HG03442 (cell line): Measurements from ENCODE around the gene ACAA2.
"Not testable (repeated sequence)": the region's sequence is repeated elsewhere in the genome, so short reads cannot be mapped to it uniquely, and the experiment has no call there.

Source experiments
- ATAC-seq: cut with Tn5 transposase; IDR thresholded peaks from one replicate; pipeline ENCODE4 v1.9.1; 2021; ENCODE audit warnings: mild to moderate bottlenecking, moderate library complexity; ENCODE audit not compliant: unreplicated experiment

The ACAA2 gene

DNA sequence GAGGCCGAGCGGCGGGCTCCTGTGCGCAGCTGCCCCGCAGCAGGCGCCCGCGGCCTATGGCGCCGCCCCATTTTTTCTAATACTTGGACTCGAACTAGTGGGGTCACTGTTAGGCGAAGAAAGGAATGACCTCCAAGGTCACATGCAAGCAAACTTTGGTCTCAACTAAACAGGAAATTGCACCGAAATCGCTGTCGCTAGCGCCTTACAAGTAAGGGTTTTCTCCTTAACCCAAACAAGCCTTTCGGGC, 339 bp downstream of the ACAA2 start:
- peak; percentile 27 for ATAC-seq

DNA sequence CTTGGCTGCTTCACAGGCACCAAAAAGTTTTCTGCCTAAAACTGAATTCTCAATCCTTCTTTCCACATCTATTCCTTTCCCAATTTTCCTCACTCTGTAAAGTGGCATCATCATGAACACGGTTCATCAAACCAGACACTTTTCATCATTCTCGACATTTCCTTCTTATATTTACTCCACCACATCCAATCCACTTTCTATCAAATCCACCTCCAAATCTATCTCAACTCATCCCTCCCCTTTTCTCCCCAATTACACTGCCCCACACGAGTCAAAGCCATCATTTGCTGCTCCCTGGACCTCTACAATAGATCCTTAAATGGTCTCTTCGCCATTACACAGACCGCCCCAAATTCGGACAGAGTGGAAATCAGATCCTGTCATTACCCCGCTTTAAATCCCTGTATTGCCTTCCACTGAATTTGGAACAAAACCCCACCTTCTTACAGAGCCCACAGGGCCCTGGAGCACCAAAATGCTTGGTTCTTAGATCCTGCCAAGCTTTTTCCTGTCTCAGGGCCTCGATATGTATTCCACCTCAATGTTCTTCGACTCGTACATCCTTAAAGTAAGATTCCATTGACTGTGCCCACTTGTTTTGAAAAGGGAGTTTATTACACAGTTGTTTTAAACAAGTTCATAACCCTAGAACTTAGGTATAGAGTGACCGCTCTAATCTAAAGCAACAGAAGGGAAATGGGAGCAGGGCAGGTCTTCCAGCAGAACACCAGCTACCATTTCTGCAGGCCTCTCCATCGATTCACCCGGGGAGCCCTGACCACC, 856 bp downstream of the ACAA2 start:
- ATAC-seq = no peak

DNA sequence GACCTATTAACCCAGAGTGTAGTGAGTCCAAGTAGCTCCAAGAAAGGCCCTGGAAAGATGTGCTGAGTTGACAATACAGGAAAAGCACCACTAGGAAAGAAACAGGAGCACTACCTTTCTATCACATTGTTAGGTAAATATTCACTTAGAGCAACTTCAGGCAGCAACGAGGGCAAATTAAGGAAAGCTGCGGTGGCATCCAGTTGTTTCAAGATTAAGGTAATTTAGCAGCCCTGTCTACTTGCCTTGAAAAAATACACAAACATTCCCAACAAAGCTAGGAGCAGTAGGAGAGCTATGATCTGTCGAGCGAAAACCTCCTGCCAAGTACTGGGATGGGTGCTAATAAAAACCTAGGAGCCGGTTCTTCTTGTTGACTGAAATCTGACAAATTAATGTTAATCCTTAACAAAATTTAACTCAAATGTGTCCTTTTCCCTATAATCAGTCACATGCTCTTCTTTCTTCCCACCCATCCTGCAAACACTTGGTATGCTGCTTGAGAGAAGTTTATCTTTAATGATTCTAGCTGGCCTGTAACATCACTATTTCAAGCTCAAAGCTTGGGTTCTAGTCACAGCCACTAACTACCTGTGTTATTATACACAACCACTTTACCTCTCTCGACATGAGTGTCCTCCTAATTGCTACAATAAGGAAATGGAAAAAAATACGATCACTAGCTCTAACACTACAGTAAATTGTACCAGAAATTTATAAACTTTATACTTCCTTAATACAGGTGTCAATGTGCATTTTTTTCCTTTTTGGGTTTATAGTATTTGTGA, 2.0 kb downstream of the ACAA2 start:
- ATAC-seq = no peak

DNA sequence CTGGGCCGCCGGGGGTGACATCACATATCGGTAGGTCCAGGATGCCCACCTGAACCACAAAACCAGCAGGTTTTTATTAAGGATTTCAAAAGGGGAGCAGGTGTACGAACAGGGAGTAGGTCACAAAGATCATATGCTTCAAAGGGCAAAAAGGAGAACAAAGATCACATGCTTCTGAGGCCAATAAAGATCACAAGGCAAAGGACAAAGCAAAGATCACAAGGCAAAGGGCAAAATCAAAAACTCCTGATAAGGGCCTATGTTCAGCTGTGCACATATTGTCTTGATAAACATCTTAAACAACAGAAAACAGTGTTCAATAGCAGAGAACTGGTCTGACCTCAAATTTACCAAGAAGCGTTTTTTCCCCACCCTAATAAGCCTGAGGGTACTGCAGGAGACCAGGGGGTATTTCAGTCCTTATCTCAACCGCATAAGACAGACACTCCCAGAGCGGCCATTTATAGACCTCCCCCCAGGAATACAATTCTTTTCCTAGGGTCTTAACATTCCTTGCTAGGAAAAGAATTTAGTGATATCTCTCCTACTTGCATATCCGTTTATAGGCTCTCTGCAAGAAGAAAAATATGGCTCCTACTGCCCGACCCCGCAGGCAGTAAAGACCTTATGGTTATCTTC, 4.7 kb downstream of the ACAA2 start:
- not testable (repeated sequence) for ATAC-seq

DNA sequence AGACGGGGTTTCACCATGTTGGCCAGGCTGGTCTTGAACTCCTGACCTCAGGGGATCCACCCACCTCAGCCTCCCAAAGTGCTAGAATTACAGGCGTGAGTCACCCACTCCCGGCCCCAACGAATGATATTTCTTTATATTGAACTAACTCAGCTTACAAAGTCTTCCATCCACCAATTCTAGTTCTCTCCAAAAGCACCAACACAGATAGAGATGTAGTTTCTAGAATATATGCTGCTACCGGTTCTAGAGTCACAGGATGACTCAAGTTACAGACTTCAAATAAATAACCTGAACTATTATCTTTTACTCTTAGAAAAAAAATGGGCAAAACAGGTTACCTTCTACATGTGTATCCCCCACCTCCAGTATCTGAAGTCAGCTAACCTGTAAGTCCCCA, 9.2 kb downstream of the ACAA2 start:
- no peak for ATAC-seq

DNA sequence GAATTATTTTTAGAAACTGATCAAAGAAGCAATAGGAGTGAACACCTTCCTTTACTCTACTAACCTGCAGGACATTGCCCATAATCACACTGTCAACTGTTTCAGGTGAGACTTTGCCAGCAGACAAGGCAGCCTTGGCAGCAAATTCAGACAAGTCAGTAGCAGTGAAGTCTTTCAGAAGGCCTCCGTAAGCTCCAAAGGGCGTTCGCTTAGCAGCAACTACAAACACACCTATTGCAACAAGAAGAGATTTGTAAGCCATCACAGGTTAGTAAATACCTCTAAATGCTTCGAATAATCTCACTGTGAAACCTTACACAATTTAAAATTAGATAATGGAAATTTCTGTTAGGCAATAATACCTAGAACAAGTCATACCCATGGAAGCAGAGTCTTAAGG, 10.7 kb downstream of the ACAA2 start:
- ATAC-seq = no peak

DNA sequence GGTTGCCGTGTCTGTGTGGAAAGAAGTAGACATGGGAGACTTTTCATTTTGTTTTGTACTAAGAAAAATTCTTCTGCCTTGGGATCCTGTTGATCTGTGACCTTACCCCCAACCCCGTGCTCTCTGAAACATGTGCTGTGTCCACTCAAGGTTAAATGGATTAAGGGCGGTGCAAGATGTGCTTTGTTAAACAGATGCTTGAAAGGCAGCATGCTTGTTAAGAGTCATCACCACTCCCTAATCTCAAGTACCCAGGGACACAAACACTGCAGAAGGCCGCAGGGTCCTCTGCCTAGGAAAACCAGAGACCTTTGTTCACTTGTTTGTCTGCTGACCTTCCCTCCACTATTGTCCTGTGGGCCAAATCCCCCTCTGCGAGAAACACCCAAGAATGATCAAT, 12.8 kb downstream of the ACAA2 start:
- ATAC-seq = not testable (repeated sequence)

DNA sequence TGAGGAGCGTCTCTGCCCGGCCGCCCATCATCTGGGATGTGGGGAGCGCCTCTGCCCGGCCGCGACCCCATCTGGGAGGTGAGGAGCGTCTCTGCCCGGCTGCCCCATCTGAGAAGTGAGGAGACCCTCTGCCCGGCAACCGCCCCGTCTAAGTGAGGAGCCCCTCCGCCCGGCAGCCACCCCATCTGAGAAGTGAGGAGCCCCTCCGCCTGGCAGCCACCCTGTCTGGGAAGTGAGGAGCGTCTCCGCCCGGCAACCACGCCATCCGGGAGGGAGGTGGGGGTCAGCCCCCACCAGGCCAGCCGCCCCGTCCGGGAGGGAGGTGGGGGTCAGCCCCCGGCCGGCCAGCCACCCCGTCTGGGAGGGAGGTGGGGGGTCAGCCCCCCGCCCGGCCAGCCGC, 13.5 kb downstream of the ACAA2 start:
- ATAC-seq = not testable (repeated sequence)

DNA sequence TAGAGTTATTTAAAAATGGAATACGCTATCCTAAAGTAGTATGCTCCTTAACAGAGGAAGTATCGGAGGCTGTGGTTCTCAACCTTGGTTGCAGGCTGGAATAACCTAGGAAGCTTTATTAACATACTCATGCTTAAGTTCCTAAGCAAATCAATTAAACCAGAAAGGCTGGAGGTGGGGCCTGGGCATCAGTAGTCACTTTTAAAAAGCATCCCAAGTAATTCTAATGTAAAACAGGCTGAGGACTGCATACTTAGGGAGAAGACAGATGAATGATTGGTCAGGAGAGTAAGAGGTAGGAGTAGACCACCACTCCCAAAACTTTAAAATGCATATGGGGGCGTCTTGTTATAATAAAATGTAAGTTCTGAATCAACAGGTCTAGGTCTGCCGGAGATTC, 15.3 kb downstream of the ACAA2 start:
- ATAC-seq = no peak

DNA sequence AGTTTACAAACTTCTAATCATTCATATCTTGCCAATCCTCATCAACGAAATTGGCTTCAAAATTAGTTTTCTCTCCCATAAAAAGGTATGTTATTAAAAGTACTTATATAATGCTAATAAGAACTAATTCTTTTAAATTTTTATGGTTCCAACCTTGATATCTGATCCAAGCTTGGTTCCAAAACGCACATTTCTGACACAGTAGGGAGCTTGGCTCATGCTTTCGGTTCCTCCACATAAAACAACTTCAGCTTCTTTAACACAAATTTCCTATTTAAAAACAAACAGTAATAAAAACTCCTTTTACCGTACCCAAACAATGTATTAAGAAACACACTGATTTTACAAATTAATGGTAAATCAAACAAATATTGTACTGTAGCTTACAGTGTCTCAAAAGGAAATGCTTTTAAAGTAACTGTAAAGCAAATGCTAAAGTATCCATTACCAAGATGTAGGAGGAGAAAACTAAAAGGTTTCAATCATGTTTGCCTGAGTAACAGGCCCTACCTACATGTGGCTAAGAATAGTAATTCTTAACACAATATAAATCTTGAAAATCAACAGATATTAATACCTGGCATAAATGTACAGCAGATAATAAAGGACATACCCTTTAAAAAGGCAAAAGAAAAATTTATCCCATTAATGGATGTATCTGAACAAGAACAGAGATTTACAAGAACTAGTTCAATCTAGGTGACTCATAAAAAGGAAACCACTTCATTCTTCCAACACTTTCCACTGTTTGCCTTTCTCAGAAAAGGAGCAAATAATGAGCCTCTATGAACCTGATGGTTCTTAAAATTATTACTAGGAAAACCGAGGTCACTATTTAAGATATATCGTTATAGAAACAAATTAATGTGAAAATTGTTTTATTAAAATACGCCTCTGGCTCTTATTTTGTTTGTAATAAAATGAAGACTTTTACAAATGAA, 17.5 kb downstream of the ACAA2 start:
- no peak for ATAC-seq

DNA sequence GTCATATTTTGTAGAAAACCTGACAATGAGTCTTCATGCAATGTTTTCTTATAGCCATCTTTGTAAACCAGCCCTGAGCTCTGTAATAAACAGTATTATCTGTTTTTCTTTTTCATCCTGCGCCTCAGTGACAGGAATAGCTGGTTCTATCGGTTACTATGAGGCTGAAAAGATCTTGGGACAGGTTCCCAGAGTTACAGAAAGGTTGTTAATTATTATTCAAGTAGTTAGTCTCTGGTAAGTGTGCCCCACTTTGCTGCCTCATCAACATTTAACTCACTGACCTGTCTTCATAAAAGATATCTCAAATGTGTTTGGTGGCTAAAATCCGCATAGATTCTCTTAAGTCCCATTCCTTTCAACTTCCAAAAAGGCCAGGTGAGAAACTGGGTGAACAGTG, 18.6 kb downstream of the ACAA2 start:
- no peak for ATAC-seq

DNA sequence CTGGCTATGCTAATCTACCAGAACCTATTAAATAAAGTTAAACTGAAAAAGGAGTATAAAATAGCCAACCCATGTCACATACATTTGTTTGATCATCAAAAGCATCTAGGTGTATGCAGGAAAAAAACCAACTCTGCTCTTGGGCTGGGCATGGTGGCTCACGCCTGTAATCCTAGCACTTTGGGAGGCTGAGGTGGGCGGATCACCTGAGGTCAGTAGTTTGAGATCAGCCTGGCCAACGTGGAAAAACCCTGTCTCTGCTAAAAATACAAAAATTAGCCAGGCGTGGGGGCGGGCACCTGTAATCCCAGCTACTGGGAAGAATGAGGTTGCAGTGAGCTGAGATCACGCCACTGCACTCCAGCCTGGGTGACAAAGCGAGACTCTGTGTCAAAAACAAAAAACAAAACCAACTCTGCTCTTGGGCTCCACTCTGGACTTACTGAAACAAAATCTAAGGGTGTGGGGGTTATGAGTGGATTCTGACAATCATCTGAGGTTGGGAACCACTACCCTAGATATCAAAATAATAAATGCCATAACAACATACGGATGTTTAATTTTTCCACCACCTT, 23.7 kb downstream of the ACAA2 start:
- ATAC-seq = not testable (repeated sequence)

DNA sequence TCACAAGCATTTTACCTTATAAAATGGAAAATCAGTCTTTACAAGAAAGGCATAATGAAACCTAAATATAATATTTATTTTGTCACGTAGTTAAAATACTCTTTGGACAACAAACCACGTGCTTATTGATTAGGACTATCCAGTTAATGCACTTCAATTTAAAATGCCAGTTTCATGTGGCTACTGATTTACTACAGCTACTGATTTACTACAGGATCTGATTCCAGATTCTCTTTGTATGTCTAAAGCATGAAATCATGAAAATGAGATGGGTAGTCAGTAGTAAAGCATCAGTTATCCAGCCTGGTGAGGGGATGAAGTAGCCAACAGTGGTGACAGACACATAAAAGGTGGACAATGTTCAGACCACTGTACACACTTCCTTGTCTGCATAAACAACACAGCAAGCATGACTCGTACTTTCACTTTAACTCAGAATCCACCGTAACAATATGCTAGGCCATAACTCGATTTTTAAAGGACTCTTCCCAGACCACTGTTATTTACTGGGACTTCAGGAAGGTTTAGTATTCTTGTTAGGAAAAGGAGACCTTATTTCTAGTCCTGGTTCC, 24.9 kb downstream of the ACAA2 start:
- peak; percentile 68 for ATAC-seq

DNA sequence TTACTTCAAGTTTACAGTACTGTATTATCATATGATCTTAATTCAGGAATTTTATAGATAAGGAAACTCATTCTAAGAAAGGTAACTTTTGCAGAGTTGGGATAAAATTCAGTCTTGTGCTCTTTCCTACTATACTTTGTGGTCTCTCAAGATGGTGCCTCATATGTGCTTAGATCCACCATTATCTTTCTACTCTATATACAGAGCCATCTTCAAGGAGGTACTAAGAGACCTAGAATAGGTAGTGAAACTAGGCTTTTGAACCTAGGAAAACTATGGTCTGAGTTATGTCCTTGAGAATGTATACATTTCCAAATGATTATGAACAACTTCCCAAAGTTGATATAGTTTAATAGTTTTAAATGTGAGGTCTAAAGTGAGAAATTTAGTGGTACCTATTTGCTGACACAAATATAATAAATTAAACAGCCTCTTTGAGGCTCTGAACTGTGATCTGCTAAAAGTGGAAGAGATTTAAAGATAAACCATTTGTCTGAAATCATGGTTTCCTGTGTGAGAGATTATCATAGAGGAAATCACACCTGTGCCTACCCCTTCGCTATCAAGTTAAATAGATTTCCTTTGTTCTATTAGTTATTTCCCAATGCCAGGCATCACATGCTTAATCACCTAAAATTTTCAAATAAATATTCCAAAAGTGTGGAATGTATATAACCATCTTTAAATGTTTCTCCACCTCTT, 27.2 kb downstream of the ACAA2 start:
- no peak for ATAC-seq

DNA sequence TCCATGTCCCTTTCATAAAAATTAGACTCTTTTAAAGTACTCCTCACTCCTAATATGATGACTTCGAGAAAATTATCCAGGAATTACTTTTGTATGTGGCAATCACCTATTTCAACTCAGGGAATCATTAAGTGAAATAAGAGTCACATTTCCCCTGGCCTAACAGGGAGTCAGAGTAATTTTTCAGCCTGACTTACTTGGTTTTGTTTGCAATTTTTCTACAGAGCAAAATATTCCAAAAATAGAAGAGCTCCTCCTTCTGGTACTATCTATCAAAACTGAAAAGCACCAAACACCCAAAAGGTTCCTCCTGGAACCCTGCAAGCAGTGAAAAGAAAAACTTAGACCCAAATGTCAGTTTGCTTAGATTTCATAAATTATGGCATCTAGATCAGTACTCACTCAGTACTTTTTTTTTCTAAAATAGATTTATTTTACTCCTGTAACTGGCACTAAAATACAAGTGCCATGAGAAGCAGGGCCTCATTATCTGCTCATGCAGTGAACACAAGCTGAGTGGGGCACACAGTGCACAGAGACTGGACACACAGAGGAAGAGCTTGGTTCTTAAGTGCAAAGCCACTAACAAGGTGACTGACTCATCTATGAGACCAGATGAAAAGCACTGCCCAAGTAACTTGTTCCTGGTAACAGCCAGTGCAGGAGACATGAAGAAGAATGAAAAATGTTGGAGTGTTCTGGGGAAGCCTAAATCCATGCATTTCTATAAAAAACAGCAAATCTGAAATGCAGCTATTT, 28.7 kb downstream of the ACAA2 start:
- no peak for ATAC-seq

DNA sequence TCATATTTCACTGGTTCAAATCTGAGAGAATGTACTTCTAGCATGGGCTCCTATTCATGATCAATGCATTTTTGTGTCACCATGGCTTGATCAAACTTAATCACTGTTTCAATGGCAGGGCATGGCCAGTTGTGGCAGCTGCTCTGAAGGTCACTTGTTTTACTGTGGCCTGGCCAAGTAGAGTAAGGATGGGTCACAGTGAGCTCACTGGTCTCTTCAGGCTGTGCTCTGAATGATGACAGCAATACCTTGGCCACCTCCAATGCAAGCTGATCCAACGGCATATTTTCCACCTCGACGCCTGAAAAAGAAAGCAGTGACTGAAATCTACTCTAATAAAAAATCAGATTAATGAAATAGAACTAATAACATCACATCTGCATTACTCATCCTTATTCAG, 29.7 kb downstream of the ACAA2 start:
- ATAC-seq = not testable (repeated sequence)

DNA sequence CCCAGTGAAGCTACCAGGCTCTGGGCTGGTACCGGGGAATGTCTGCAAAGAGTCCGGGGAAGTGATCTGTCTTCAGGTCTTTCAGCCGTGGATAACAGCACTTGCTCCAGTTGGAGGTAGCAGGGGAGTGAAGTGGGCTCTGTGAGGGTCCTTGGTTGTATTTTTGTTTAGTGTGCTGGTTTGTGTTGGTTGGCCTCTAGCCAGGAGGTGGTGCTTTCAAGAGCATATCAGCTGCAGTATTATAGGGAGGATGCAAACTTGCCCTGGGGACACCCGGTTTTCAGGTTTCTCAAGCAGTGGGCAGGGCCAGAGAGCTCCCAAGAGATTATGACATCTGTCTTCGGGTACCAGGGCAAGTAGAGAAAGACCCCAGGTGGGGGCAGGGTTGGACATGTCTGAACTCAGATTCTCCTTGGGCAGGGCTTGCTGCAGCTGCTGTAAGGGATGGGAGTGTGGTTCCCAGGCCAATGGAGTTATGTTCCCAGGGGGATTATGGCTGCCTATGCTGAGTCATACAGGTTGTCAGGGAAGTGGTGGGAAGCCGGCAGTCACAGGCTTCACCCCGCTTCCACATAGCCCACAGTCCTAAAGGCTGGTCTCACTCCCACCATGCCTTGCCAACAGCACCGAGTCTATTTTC, 34.4 kb downstream of the ACAA2 start:
- no peak for ATAC-seq

DNA sequence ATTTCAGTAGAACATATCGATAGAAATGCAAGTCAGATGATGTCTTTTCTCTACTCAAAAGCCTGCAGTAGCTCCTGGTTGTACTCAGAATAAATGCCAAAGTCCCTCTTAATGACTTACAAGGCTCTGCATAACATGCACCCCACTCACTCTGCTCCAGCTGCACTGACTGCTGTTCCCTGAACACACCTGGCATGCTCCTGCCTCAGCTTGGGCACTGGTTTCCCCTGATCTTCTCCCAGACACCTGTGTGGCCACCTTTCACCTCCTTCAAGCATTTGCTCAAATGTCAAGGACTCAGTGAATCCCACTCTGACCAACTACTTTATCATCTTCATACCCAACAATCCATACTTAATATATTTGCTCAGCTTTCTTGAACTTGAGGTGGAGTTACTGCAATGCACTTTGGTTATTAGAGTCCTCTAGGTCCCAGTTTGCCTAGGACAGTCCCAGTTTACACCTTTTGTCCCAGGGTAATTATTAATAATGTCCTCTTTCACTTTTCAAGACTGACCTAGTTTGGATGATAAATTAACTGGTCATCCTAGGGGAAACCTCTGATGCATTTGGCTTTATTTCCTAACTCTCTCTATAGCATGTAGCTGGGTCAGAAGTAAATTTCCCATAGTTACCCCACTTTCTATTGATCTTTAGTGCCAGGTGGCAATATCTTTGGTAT, 44.1 kb downstream of the ACAA2 start:
- no peak for ATAC-seq
